HG03457 (cell line): ENCODE results near the gene BNIP5.
"Not testable (repeated sequence)": the region's sequence is repeated elsewhere in the genome, so short reads cannot be mapped to it uniquely, and the experiment has no call there.

ENCODE experiments used
- ATAC-seq: cut with Tn5 transposase; IDR thresholded peaks from one replicate; pipeline ENCODE4 v1.9.1; 2021; ENCODE audit warnings: moderate number of reproducible peaks; ENCODE audit not compliant: unreplicated experiment

Gene BNIP5

DNA sequence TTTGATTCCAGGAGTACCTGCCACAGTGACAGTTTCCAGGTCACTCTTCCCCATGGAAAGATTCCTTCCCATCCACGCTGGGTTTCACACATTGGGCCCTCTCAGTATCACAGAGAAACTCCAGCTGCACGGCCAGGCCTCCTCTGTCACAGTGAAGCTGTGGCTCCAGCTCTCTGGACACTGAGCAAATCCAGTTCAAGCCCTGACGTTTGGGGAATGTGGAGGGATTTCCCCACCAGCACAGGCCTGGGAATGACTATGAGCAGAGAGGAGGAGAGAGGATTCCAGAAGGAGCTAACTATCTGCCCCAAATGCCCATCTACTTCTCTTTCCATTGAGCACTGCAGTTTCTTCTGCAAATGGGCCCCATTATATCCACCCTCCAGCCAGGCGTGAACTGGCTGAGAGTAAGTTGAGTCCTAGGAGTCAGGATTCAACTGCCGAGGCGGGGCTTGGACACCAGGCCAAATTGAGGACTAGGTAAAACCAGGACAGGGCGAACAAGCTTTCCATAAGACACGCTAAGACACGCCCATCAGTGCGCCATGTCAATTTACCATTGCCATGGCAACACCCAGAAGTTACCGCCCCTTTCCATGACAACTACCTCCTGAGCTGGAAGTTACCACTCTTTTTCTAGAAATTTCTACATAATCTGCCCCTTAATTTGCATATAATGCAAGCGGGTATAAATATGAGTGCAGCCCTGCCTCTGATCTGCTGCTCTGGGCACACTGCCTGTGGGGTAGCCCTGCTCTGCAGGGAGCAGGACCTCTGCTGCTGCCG lies 9.2 kb upstream of the BNIP5 start:
- no peak for ATAC-seq

DNA sequence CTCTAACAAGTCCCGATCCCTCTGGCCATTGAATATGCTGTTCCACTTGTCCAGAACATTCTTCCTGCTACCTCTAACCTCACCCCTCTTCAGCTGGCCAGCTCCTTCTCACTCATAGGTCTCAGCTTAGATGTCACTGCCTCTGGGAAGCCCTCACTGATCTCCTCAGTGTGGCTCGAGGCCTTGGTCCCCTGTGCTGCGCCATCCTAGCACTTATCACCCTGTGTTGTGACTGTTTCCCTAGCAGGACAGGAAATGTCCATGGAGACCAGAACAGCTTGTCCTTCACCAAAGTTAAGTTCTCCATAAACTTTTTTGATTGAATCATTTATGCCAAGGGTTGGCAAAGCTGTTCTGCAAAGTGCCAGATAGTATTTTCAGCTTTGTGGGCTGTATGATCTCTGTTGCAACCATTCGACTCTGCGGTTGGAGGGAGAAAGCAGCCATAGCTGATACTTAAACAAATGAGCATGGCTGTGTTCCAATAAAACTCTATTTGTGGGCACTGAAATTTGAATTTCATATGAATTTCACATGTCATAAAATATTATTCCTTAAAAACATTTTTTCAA lies 6.5 kb upstream of the BNIP5 start:
- ATAC-seq = no peak

DNA sequence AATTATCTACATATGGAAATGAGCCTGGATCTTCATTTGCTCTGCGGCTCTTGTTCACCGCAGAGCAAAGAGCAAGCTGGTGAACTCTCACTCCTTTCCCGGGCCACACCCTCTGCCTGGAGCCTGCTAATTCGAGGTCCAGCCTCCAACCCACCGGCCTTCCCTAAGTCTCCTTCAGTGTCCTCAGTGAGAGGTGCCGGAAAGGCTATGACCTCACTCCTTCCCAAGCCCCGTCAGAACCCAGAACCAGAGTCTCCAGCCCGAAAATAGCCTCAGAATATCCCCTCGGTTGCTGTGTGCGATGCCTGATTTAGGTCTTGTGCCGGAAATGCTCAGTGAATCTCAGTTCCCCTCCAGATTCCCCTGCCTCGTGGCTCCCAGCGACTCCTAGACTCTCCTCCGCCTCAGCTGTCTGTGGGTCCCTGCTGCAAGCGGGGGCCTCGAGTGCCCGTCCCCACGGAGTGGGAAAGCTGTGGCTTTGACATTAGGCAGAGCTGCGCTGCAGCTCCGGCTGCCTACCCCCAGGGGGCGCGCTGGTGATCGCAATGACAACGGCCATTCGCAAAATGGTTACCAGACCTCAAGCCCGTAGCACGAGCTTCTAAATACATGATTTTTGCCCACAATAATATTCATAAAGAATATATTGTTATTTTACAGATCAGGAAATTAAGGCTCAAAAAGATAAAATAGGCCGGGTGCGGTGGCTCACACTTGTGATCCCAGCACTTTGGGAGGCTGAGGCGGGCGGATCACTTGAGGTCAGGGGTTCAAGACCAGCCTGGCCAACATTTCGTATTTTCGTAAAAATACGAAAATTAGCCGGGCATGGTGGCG lies 4.1 kb upstream of the BNIP5 start:
- no peak for ATAC-seq

- ATAC-seq = no peak
Observed at GRCh38 chr6:36340306-36340617, 3.6 kb upstream of the BNIP5 start.

DNA sequence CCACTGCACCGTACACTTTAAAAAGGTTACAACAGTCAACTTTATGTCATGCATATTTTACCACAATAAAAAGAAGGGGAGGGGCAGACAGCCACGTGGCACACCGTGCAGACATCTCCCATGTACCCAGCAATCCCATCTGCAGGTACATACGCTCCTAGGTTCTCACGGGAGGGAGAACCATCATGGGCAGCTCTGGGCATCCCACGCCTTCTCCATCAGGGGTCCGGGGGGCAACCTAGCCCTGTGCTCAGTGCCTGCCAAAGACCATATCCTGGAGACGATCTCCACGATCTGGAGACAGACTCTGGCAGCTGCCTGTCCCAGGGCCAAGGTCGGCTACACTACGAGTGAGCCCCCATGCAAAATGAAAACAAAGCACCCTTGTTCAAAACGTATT lies 2.5 kb upstream of the BNIP5 start:
- no peak for ATAC-seq

DNA sequence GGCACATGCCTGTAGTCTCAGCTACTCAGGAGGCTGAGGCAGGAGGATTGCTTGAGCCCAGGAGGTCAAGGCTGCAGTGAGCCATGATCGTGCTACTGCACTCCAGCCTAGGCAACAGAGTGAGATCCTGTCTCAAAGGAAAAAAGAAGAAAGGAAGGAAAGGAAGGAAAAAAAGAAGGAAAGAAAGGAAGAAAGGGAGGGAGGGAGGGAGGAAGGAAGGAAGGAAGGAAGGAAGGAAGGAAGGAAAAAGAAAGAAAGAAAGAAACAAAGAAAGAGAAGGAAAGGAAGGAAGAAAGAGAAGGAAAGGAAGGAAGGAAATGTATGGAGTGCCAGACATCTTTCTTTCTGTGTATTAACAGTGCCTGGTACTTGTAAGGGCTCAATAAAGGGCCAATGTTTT lies 1.5 kb upstream of the BNIP5 start:
- not testable (repeated sequence) for ATAC-seq

- no peak for ATAC-seq
Observed at GRCh38 chr6:36337814-36338213, 1.1 kb upstream of the BNIP5 start.

DNA sequence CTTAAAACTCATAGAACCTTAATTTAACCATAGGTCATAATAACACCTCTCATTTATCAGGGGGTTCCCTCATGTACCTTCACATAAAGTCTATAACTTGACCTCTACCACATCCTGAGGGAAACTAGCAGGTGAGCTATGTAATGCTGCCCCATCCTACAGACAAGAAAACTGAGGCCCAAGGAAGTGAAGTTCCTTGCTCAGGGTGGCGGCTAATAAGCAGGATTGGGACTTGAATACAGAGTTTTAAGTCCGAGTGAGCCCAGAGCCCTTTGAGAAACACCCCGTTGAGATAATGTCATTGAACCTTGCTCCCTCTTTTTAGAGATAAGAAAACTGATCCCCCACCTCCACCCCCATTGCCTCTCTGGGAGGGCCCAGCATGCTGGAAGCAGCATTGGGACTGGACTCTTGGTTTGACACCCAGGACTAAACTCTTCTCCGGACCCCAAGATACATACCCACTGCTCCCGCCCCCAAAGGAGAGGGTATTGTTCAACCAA lies 429 bp downstream of the BNIP5 start:
- ATAC-seq = no peak

DNA sequence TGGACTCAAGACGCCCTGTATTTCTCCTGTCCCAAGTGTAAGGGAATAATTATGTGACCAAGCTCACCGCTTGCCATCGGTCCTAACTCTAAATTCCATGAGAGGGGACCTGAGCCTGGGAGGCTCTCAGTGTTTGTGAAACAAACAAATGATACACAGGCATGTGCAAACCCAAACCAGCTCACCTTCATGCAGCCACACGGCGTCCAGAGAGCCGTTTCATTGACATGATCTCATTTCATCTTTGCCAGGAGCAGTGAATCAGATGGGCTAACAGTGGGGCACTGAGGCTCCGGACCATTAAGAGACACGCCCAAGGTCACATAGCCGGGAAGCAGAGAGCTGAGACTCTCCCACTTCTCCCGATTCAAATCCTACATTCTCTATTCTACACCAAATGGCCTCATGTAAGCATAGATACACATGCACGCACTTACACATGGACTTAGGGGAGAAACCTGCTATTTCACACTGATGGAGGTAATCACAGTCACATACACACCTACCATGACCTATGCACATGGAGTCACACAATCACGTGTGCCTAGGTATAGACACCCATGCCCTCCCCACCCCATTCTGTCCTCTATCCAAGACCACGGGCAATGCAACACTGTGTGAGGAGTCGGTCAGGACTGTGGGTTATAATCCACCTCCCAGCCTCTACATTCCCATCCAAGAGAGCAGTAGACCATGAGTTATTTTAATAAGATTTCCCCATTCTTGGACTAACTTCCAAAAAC lies 1.1 kb downstream of the BNIP5 start:
- ATAC-seq = no peak

- ATAC-seq = no peak
Observed at GRCh38 chr6:36334832-36335459, 1.7 kb downstream of the BNIP5 start.

DNA sequence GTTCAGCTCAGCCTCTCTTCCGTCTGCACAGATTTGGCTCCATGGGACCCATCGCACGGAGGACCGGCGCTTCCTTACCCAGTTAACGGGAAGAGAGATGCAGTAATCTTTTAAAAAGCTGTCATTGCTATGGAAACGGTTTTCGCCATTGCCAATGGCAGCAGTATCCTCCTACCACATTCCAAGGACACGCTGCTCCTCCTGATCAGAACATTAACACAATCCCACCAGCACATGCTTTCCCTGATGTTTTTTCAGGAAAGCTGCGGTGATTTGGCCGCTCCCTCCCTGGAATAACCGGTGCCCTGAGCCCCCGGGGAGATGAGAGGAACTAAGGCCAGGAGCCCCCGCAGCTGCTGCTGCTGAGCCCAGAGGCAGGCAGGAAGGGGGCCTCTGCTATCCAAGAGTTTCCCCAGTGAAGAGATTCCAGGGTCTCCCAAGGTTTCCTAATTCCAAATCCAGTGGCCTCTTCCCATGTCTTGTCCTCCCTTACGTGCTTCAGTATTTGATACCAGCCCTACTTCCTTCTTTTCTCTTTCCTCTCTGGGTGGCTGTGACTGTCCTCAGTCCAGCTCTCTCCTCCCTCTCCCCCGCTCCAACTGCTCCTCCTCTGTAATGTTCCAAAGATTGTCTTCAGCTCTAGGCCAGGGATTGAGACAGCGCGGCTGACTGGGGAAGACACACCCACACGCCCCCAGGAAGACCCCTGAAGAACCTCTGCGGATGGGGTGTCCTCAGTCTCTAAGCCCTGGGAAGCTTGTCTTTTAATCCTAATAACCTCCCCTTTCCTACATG lies 2.6 kb downstream of the BNIP5 start:
- no peak for ATAC-seq

DNA sequence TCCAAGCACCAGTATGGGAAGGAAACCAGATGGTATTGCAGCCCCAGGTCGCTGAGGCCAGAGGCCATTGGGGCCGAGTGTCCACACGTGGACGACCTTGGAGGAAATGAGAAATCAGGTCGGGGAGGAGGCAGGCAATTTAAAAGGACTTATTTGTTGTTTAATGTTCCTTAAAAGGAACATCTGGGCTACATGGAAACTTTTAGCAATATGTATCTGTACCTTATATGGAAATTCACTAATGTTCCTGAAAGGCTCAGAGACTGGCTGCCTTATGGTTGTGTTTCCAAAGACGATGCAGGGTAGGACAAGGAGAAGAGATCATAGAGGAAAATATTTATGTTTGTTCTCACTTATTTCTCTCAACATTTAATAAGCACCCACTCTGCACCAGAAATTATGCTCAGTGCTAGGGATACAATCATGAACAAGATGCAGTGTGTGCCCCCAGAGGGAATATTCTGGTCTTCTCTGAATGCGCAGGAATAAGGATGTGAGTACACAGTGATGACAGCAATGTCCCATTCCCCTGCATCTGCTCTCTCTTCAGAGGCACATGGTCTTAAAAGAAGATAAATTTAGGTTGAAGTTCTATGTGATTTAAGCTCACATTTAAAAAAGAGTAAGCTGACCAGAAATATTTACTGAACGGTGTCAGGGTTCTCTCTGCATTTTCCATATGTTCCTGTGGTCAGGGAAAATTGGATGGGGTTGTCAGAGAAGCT lies 3.4 kb downstream of the BNIP5 start:
- no peak for ATAC-seq

GRCh38 chr6:36331381-36331780 lies 5.3 kb downstream of the BNIP5 start:
- ATAC-seq = no peak

GRCh38 chr6:36330366-36330765 lies 6.3 kb downstream of the BNIP5 start:
- no peak for ATAC-seq

- ATAC-seq = no peak
Observed at GRCh38 chr6:36329798-36330291, 6.8 kb downstream of the BNIP5 start.

DNA sequence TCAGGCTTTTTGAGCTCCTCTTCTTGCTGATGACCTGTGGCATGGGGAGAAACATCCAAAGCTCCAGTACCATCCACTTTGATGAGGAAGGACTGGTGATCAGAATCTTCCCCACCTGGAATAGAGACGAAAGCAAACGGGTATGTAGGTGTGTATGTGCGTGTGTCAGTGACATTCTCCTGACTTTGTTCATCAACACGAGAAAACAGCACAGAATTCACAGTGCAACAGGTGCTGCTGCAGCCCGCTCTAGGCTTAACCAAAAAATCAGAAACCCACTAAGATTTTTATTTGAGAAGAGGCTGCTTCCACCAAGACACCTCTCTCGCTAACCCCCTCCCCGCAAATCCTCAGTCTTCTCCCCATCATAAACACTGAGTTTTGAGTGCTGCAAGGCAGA lies 8.1 kb downstream of the BNIP5 start:
- ATAC-seq = no peak

DNA sequence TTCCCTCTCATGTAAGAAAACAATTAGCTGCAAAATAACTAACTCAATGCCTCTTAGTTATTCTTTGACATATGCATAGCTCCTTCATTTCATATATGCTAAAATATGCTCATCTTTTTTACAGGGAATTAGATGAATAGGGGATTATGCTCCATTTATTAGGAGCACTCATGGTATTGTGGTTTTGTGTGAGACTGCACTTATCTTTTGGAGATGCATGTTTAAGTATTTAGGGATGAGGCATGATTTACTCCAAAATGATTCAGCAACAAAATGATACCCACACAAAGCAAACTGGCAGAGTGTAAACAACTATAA lies 8.8 kb downstream of the BNIP5 start:
- ATAC-seq = no peak

- ATAC-seq = no peak
Observed at GRCh38 chr6:36327226-36327918, 9.3 kb downstream of the BNIP5 start.
